GM19099 (cell line): ENCODE measurements around the gene METTL26.

Experiments used
- POLR2A ChIP-seq: IDR thresholded peaks from 3 replicates; pipeline ENCODE4 v1.6.1; 2011; ENCODE audit warnings: low read depth; ENCODE audit not compliant: insufficient read length; ENCODE audit errors: extremely low read depth

Gene METTL26

DNA sequence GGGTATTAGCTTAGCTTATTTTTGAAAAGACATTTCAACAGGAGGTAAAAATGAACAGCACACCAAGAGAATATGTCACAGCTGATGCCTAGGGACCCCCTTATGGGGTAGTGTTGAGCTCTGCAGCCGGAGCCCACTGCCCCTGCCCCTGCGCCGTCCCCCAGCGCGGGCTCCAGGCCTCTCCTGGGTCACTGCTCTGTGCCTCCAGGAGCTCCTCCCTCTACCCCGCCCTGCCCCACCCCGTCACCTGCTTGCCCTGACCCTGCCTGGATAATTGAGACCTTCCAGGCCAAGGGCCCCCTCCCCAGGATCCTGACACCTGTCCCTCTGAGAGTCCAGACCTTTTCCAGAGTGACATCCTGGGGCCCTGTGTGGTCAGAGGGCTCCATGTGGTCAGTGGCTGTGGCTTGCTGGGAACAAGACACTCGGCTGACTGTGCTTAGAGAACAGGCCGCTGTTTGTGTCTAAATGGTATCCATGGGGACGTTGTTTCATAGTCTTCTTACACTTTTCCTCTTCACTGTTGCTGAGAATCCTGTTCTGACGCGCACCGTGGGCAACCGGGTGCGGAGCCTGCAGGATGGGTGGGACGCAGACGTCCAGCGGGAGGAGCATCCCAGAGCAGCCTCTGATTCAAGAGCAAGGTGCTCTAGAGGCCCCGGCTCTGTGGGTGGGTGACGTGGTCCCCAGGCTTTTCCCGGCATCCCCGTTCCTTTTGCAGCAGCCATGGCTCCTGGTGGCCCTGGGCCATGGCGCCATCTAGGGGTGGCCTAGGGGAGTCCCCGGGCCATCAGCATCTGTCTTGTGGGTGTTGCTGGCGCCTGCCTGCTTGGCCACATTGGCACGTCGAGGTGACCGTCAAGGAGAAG, 25.4 kb downstream of the METTL26 start:
- no peak for TF ChIP-seq POLR2A

DNA sequence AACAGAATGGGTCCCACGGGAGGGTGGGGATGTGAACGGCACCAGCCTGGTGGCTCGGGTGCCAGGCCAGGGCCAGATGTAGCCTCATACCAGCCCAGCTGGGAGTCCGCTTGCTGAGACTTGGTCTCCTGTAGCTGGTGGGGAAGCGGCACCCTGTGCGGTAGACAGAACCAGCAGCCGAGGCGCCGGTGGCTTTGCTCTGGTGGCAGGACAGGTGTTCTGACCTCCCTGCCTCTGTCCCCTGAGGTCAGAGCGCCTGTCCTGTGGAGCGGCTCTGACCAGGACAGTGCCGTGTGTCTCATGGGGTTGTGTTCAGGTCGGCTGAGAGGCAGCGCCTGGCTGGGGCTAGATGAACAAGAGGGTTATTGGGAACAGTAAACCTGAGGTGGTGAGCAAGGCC, 26.1 kb downstream of the METTL26 start:
- TF ChIP-seq POLR2A: no peak

DNA sequence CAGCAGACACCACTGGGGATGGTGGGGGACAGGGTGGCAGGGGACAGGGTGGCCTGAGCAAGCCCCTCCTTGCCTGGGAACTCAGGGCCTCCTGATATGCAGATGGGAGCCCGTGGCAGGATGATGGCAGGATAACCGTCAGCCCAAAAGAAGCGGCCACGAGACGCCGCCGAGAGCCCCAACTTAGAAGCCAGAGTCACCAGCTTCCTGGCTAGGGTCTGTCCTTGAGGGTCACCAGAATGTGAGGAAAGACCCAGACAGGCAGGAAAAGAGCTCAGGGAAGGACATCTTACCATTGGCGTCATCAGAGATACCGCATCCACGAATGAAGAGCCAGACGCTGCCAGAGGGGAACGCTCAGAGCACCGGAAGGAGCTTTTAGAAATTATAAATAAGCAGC, 26.8 kb downstream of the METTL26 start:
- TF ChIP-seq POLR2A: no peak

DNA sequence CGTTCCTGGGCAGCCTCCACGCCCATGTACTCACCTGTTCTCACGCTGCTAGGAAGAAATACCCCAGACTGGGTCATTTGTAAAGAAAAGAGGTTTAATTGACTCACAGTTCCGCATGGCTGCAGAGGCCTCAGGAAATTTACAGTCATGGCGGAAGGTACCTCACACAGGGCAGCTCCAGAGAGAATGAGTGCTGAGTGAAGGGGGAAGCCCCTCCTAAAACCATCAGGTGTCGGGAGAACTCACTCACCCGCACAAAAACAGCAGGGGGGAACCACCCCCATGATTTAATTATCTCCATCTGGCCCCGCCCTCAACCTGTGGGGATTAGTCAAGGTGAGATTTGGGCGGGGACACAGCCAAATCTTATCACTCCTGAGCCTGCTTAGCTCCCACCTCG, 28.1 kb downstream of the METTL26 start:
- no peak for TF ChIP-seq POLR2A

DNA sequence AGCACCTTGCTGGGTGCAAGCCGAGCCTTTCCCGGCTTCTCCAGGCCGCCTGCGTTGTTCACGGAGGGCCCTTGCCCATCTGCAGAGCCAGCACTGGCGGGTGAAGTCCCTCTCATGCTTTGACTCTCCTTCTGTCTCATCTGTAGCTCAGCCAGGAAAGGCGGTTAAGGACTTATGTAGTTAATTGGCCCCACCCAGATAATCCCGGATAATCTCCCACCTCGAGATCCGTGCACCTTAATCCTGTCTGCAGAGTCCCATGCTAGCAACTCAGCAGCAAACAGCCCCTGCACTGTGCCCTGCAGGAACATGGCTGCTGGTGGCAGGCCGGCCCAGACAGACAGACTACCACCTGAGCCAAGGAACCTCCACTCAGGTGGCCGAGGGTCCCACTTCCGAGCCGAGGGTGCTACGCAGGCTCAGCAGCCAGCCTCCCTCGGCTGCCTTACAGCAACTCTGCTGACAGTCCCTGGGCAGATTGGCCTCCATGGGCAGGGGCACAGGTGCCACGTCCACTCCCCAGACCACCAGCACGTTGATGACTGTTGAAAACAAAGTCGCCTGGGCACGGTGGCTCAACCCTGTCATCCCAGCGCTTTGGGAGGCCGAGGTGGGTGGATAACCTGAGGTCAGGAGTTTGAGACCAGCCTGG, 29.3 kb downstream of the METTL26 start:
- no peak for TF ChIP-seq POLR2A

DNA sequence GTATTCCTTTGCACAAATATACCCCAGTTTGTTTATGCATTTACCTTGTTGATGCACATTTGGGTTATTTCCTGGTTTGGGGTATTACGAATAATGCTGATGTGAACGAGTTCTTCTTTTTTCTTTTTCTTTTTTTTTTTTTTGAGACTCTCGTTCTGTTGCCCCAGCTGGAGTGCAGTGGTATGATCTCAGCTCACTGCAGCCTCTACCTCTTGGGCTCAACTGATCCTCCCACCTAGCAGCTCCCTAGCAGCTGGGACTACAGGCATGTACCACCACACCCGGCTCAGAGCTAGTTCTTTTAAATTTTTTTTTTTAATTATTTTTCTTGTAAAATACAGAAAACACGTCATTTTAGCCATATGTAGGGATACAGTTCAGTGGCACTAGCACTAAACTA, 32.2 kb downstream of the METTL26 start:
- no peak for TF ChIP-seq POLR2A

DNA sequence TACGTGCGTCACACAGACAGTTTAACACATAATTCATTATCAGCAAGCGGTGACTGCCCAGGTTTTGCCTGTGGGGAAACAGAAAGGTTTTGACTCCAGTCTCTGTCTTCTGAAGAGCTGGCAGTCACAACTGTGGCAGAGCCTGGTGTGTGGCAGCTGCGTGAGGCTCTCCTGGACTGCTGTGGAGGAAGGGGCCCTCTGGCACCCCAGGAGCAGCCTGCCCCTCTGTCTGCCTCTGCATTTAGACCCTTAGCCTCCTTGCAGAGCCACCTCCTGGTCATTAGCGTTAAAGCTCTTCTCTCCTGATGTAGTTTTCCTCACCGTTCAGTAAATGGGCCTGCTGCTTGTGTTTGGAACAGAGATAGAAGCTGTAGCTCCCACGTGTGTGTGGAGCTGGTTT, 35.3 kb downstream of the METTL26 start:
- TF ChIP-seq POLR2A: no peak

DNA sequence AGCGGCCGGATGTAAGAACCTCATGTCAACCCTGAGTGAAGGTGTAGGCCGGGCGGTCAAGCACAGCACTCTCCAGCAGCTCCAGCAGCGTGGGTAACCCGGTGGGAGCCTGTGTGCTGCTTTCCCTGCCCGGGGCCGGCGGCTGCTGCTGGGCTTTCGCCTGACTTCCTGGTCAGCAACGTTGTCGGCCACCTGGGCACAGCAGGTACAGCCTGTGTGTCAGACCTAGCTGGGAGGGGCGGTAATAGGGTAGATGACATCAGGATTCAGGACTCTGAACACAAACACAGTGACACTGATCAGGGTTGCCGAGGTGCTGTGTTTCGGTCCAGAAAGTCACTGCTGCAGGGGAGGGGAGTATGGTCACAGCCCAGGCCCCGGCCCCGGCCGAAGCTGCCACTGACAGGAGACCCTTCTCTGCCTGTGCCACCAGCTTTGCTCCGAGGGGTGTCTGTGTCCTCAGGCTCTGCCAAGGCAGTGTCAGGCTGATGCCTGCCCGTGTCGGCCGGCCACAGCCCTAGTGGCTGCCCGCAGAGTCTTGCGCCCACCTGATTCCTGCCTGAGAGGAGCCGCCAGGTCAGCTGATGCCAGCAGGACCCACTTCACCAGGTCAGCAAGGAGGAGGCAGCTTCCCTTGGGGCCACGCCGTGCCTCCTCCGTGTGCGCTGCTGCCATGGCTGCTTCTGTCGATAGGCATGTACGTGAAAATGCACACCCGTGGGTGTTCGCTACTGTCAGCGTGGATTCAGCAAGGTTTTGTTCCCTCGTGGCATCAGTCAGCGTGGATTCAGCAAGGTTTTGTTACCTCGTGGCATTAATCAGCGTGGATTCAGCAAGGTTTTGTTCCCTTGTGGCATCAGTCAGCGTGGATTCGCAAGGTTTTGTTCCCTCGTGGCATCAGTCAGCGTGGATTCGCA, 37.0 kb downstream of the METTL26 start:
- TF ChIP-seq POLR2A: no peak

DNA sequence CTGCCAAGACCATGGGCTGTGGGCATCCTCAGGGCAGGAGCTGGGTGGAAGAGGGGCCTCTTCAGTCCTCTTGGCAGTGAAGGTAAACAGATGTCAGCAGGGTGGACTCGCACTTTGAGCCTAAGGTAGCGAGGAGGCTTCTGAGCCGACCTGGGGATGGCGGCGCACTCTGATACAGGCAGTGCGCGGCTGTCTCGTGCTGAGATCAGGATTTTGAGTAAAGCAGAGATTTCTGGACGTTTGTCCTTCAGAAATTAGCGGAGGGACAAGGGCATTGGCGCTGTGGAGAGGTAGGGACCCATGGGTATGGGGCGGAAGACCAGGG, 39.4 kb downstream of the METTL26 start:
- TF ChIP-seq POLR2A: no peak

DNA sequence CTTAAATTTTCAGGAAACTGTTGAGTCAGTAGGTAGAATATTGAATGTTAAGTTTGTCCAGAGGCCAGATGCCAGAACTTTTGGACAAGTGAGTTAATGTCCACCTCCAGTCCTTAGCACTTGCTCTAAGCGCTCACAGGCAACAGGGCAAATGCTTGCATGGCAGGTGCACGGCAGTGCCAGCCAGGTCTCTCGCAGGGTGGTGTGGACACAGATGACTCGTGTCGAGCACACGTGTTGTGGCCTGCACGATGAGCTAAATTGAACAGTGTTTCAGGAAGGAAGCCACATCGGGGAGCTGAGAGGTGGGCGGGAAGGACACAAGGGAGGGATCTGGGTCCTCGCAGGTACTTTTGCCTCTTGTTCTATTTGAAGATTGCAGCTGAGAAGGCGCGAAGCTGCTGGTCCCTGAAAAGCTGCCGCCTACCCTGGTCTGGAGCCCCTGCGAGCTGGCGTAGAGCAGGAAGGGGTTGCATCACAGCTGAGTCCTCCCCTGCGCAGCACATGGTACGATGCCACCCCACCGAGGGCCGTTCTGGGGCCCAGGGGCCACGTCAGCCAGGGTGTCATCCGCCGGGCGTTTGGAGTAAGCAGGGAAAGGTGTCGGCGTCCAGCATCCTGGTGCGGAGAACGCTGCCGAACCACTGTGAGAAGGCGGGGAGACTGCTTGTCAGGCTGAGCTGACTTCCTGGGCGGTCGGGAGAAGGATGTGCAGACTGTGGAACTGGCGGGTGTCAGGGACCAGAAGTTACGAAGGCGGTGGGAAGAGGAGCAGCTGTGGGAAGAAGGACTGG, 40.0 kb downstream of the METTL26 start:
- TF ChIP-seq POLR2A: no peak

DNA sequence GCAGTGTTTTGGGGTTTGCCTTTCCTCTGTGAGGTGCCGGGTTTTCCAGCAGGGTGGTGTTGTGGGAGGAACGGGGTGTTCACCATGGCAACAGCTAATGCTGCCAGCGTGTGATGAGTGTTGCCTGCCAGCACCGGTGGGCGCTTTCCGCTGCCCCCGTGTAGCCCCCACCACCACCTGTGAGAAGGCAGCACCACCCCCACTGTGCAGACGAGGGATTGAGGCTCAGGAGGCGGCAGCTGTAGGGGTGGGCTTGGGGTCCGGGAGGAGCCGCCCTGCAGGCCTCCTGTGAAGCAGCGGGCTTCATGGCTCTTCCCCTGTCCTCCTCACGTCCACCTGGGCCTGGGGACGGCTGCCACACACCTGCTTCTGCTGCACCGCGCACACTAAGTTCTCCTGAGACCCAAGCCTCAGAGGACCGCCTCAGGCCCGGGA, 41.0 kb downstream of the METTL26 start:
- no peak for TF ChIP-seq POLR2A

DNA sequence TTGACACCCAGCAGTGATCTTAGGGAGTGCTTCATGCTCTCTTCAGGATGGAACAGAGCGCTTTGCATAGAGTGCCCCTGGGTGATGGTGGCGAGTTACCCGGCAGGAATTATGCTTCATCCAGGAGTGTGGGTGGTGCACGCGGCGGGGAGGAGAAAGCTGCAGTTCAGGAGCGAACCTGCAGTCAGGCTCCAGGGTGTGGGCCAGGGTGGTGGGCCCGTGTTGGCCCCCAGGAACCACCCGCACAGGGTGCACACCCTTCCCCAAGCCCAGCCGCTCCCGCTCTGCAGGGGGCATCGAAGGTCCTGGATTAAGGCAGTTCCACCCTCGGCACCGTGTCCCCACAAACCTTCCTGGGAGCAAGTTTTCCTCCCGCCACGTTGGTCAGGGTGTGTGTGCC, 42.3 kb downstream of the METTL26 start:
- no peak for TF ChIP-seq POLR2A

DNA sequence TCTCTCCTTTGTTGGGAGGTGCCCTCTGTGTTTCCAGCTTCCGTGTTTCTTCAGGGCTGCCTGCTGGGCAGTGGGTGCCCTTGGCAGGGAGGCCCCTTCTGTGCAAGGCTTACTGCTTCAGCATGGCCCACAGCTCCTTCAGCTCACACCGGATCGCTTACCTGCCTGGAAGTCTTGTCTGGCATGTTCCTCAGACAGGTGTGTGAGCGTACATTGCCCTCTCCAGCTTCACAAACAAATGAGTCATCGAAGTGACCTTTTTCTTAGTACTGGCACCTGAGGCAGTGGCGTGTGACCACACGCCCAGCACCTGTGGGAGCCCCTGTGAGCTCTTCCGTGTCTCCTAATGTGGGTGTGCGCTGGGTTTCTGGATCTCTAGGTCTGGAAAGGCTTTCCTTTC, 42.7 kb downstream of the METTL26 start:
- TF ChIP-seq POLR2A: no peak

DNA sequence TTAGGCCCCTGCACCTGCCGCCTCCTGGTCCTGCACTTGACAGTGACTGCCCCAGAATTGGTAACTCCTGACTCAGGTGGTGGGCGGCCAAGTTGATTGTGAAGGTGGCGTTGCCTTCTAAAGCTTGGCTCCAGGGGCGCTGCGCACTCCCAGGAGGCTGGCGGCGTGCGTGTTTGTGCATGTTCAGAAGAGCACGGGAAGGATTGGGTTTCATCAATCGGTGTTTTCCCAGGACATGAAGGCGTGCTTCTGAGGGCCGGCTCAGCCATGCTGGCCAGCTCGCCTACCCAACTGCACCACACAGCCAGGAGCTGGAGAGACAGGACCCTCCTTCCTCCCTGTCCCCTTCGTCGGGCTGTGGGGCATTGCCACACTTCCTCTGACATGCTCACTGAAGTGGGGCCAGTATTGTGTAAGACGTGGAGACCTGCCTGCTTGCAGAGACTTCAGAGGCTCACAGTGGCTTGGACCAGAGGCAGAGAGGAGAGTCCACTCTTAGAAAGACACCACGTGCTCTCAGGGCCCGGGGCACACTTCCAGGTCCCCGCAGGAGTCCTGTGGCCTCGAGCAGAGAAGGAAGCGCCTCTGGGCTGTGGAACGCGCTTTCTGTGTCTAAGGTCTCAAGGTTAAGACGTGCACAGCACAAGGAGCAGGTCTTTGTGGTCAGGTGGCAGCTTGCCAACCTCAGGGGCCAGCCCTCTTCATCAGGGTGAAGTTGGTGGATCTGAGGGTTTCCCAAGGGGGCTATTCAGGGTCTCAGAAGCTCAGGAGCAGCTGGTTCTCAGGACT, 43.4 kb downstream of the METTL26 start:
- no peak for TF ChIP-seq POLR2A
